Panc1 (cell line): Measurements from ENCODE around the gene LTN1. TPM values are rescaled to one million over a fixed set of nuclear protein-coding genes. Genes with fewer than 3 reads are reported as not detected.
A peak's percentile ranks its signal among the peaks of the same experiment; 100 is the strongest.
"Not testable (repeated sequence)": the region's sequence is repeated elsewhere in the genome, so short reads cannot be mapped to it uniquely, and the experiment has no call there.

ENCODE experiments used
- ATAC-seq: fragments of 200-7000 bp; cut with Tn5 transposase; 2 replicates; pipeline ENCODE4 v1.9.1; 2020; ENCODE audit warnings: mild to moderate bottlenecking, moderate library complexity
- BruUV-seq: library from RNA; stranded (reverse); fragments of 400-500 nt; replicated peaks from 2 replicates; lab custom pipeline; 2021; lab: Mats Ljungman, UMichigan
- CTCF ChIA-PET: fragments of 300-600 bp; sonication (Branson Sonifier 250); formaldehyde crosslinking; loops from one replicate; lab custom pipeline; 2022; ENCODE audit warnings: antibody characterized with exemption; lab: Charles Lee
- POLR2A ChIA-PET: fragments of 300-600 bp; sonication (Branson Sonifier 250); formaldehyde crosslinking; loops from one replicate; lab custom pipeline; 2022; ENCODE audit warnings: antibody characterized with exemption; lab: Charles Lee
- DNase-seq: peaks from one replicate; pipeline ENCODE4 v3.0.0-alpha.2; 2010; ENCODE audit warnings: low read depth, low spot score
- H3K27ac ChIP-seq: 2 replicates; pipeline ENCODE4 v1.5.1; 2011; ENCODE audit warnings: mild to moderate bottlenecking, low read length, inconsistent platforms
- H3K27me3 ChIP-seq: fragments of 200-500 bp; sonication (Bioruptor generic); 2 replicates; pipeline ENCODE4 v1.6.0; 2014; ENCODE audit warnings: low read length, inconsistent platforms; ENCODE audit not compliant: control insufficient read depth, insufficient read depth
- H3K36me3 ChIP-seq: fragments of 200-500 bp; sonication (Bioruptor generic); 2 replicates; pipeline ENCODE4 v1.5.1; 2014; ENCODE audit warnings: inconsistent platforms, mild to moderate bottlenecking, low read length, moderate library complexity; ENCODE audit not compliant: control insufficient read depth, insufficient read depth
- H3K4me1 ChIP-seq: 2 replicates; pipeline ENCODE4 v1.5.1; 2011; ENCODE audit warnings: inconsistent platforms, mild to moderate bottlenecking, low read length, moderate library complexity; ENCODE audit not compliant: control insufficient read depth, insufficient read depth
- H3K4me3 ChIP-seq, 2 experiments: 2 replicates each; pipeline ENCODE4 v1.5.1; 2011 to 2012; ENCODE audit warnings: low read depth in 2 of 2, low read length in 2 of 2, mild to moderate bottlenecking in 2 of 2, inconsistent platforms in 1 of 2, moderate library complexity in 1 of 2
- H3K9me3 ChIP-seq: fragments of 200-500 bp; sonication (Bioruptor generic); 2 replicates; pipeline ENCODE4 v1.5.1; 2014; ENCODE audit warnings: low read depth, mild to moderate bottlenecking, inconsistent platforms, low read length, moderate library complexity; ENCODE audit not compliant: control insufficient read depth, insufficient read depth
- POLR2AphosphoS5 ChIP-seq: IDR thresholded peaks from 2 replicates; pipeline ENCODE4 v1.6.1; 2012; ENCODE audit warnings: mild to moderate bottlenecking, low read depth, low read length, moderate library complexity
- SIN3A ChIP-seq: IDR thresholded peaks from 2 replicates; pipeline ENCODE4 v1.6.1; 2012; ENCODE audit warnings: low read depth, mild to moderate bottlenecking, low read length, moderate library complexity, borderline replicate concordance; ENCODE audit not compliant: insufficient read depth
- TCF7L2 ChIP-seq: IDR thresholded peaks from 2 replicates; pipeline ENCODE4 v1.6.1; 2011; ENCODE audit warnings: mild to moderate bottlenecking, low read depth, low read length, inconsistent platforms
- in situ Hi-C: cut with HindIII; loops from 2 replicates; pipeline ENCODE4 v1.10.0; 2016; ENCODE audit warnings: low sequenced_read_pairs, low pct_unique_long_range_greater_than_20kb
- intact Hi-C: fragments of 100-400 bp; cut with micrococcal nuclease; formaldehyde crosslinking; loops from one replicate; pipeline ENCODE4 v1.10.0; 2022; ENCODE audit not compliant: unreplicated experiment
- total RNA-seq: library from RNA; stranded (reverse); gene quantifications from one replicate; pipeline ENCODE4 v1.2.1, GENCODE V29; 2021; ENCODE audit not compliant: unreplicated experiment
- TF ChIP-seq, protein P1 (sequence below): fragments of 450-650 bp; IDR thresholded peaks from 2 replicates; pipeline ENCODE4 v1.5.1; 2017; ENCODE audit warnings: mild to moderate bottlenecking
- TF ChIP-seq, protein P2 (sequence below), 2 experiments: IDR thresholded peaks; 2 replicates each; pipeline ENCODE4 v1.6.1; 2011 to 2012; ENCODE audit warnings: low read depth in 2 of 2, control low read depth in 1 of 2, low read length in 1 of 2, mild to moderate bottlenecking in 1 of 2, moderate library complexity in 1 of 2; ENCODE audit not compliant: insufficient read depth in 1 of 2

Gene LTN1
- total RNA-seq, 1 experiment from 2014 or later, result 19.7 TPM

DNA sequence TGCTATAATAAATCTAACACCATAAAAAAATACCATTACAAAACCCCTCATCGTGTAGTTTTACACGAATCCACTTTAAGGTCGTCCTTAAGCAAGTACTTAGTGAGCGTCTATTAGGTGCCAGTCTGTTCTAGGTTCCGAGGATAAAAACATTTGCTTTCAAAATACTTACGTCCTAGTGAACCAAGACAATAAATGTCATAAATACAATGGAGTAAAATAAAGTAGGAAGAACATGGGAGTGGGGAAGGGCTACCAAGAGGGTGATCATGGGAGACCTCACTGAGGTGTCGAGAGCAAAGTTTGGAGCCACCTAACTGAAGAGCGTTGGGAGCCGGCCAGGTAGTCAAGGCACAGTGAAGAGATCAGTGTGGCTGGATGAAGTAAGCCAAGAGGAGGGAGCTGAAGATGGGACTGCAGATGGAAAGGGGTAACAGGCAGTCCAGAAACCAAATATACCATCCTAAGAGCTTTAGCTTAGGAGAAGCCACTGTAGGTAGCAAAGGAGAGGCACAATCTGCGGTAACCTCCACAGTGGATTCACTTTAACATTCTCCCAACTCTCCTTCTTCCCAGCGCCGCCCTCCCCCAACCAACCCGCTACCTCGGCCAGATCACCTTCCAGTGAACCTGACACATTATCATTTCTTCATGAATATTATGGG lies 684 bp downstream of the LTN1 start:
- H3K36me3 ChIP-seq, result peaks cover 4% of the 10 kb centered on the region; the same call in 1 of the 2 replicates
- CTCF ChIA-PET, result no interaction called here
- in situ Hi-C loops, result no loop called here
- no peaks in the 10 kb centered on the region for H3K9me3 ChIP-seq
- H3K27ac ChIP-seq, result peak overlapping the region; percentile 82
- no TSS peak for BruUV-seq
- ATAC-seq, result peak; percentile 25
- H3K4me3 ChIP-seq, result peak overlapping the region; percentile 93 to 97
- no peaks in the 10 kb centered on the region for H3K27me3 ChIP-seq
- DNase-seq, result no peak
- no peak for TF ChIP-seq POLR2AphosphoS5
- TF ChIP-seq, protein P1, sequence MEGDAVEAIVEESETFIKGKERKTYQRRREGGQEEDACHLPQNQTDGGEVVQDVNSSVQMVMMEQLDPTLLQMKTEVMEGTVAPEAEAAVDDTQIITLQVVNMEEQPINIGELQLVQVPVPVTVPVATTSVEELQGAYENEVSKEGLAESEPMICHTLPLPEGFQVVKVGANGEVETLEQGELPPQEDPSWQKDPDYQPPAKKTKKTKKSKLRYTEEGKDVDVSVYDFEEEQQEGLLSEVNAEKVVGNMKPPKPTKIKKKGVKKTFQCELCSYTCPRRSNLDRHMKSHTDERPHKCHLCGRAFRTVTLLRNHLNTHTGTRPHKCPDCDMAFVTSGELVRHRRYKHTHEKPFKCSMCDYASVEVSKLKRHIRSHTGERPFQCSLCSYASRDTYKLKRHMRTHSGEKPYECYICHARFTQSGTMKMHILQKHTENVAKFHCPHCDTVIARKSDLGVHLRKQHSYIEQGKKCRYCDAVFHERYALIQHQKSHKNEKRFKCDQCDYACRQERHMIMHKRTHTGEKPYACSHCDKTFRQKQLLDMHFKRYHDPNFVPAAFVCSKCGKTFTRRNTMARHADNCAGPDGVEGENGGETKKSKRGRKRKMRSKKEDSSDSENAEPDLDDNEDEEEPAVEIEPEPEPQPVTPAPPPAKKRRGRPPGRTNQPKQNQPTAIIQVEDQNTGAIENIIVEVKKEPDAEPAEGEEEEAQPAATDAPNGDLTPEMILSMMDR, result no peak
- TF ChIP-seq, protein P2, sequence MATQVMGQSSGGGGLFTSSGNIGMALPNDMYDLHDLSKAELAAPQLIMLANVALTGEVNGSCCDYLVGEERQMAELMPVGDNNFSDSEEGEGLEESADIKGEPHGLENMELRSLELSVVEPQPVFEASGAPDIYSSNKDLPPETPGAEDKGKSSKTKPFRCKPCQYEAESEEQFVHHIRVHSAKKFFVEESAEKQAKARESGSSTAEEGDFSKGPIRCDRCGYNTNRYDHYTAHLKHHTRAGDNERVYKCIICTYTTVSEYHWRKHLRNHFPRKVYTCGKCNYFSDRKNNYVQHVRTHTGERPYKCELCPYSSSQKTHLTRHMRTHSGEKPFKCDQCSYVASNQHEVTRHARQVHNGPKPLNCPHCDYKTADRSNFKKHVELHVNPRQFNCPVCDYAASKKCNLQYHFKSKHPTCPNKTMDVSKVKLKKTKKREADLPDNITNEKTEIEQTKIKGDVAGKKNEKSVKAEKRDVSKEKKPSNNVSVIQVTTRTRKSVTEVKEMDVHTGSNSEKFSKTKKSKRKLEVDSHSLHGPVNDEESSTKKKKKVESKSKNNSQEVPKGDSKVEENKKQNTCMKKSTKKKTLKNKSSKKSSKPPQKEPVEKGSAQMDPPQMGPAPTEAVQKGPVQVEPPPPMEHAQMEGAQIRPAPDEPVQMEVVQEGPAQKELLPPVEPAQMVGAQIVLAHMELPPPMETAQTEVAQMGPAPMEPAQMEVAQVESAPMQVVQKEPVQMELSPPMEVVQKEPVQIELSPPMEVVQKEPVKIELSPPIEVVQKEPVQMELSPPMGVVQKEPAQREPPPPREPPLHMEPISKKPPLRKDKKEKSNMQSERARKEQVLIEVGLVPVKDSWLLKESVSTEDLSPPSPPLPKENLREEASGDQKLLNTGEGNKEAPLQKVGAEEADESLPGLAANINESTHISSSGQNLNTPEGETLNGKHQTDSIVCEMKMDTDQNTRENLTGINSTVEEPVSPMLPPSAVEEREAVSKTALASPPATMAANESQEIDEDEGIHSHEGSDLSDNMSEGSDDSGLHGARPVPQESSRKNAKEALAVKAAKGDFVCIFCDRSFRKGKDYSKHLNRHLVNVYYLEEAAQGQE (IDR thresholded peaks at IDR 0.05; ENCODE audit: insufficient read depth in 1 of 2, low read depth in 2 of 2, low read length in 1 of 2), result no peak
- TF ChIP-seq SIN3A, result no peak
- TF ChIP-seq TCF7L2, result no peak
- peaks cover 5% of the 10 kb centered on the region; the same call in 1 of the 2 replicates for H3K4me1 ChIP-seq
- POLR2A ChIA-PET, result interaction anchor here (0.8 kb wide), 1 partner anchor 11 kb away, joined by 24 read pairs; no protein-coding TSS in a partner anchor
- intact Hi-C loops, result no loop called here

DNA sequence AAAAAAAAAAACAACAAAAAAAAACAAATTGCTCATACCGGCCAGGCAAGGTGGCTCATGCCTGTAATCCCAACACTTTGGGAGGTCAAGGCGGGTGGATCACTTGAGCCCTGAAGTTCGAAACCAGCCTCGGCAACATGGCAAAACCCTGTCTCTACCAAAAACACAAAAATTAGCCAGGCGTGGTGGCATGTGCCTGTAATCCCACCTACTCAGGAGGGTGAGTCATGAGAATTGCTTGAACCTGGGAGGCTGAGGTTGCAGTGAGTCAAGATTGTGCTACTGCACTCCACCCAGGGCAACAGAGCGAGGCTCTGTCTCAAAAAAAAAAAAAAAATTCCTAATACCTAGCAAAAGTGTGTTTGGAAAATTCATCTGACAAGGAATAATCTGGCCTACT lies 4.5 kb downstream of the LTN1 start:
- in situ Hi-C loops, BruUV-seq: not testable (repeated sequence)

DNA sequence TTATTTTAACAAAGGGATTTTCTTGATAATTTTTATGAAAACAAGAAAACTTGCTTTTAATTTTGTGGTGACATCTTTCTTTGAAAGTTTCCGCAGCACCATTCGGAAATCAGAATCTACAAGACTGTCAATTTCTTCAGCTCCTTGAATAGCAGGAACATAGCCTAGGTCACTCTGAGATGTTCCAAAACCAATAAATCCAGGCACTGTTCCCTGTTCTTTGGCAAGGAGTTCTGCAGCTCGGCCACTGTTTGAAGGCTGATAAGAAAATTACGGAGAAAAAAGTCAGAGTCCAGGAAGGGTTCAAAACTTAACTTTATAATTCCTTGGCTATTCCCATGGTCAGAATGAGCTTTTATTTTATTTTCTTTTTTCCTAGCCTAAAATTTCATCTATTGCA lies 6.0 kb downstream of the LTN1 start:
- TF ChIP-seq, protein P1, result no peak
- TF ChIP-seq TCF7L2 (no peak), SIN3A (no peak), POLR2AphosphoS5 (no peak)
- TF ChIP-seq, protein P2 (IDR thresholded peaks at IDR 0.05; ENCODE audit: insufficient read depth in 1 of 2, low read depth in 2 of 2, low read length in 1 of 2), result no peak
- ATAC-seq, result no peak
- Histone ChIP-seq H3K27ac (no peak overlapping the region), H3K4me1 (no peaks in the 10 kb centered on the region; the same call in 1 of the 2 replicates), H3K27me3 (no peaks in the 10 kb centered on the region), H3K9me3 (no peaks in the 10 kb centered on the region), H3K4me3 (no peak overlapping the region), H3K36me3 (peaks cover 10% of the 10 kb centered on the region; the same call in 1 of the 2 replicates)
- in situ Hi-C loops, result no loop called here
- intact Hi-C loops, result no loop called here
- no peak for DNase-seq
- CTCF ChIA-PET, result no interaction called here
- no TSS peak for BruUV-seq
- POLR2A ChIA-PET, result no interaction called here

More for the DNA sequence above, 4.5 kb downstream of the LTN1 start:
- H3K27ac ChIP-seq, H3K4me1 ChIP-seq, DNase-seq, POLR2A ChIA-PET, ATAC-seq, intact Hi-C loops, H3K27me3 ChIP-seq, CTCF ChIA-PET, H3K9me3 ChIP-seq, H3K4me3 ChIP-seq: not testable (repeated sequence)
- peaks cover 14% of the 10 kb centered on the region for H3K36me3 ChIP-seq
